Gastroesophageal sphincter (tissue), 3 donors: ENCODE results near the gene ARID1B.

ENCODE experiments used
- POLR2A ChIP-seq, 2 donors: fragments of 450-650 bp; IDR thresholded peaks; one replicate each; pipeline ENCODE4 v1.6.1; 2017; ENCODE audit warnings: antibody characterized with exemption in 2 of 2, mild to moderate bottlenecking in 2 of 2, moderate library complexity in 1 of 2
- TF ChIP-seq, protein P1 (sequence below), 4 experiments: fragments of 200-600 bp in 2 of 4; fragments of 450-650 bp in 2 of 4; sonication (generic) in 1 of 4; IDR thresholded peaks; one replicate each; pipeline ENCODE4 v1.5.1; 2017 to 2019; ENCODE audit warnings: antibody characterized with exemption in 4 of 4, mild to moderate bottlenecking in 2 of 4, moderate library complexity in 2 of 4

DNA sequence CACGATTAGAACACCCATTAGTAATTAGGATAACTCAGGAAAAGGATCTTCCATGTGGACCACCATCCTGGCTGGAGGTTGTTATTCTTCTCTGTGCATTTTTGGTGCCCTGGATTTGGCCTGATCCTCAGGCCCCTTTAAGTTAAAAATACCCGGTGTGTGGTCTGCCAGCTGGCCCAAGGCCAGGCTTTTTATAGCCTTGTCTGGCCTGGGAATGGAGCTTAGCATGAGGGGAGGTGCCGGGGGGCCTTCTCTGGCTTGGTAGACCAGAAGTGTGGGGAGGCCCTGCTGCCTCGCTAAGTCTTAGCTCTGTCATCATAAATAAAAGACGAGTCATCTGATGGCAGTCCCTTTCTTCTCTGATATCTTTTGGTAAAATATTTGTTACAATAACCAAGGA is 71.4 kb downstream of the ARID1B start:
- TF ChIP-seq, protein P1, sequence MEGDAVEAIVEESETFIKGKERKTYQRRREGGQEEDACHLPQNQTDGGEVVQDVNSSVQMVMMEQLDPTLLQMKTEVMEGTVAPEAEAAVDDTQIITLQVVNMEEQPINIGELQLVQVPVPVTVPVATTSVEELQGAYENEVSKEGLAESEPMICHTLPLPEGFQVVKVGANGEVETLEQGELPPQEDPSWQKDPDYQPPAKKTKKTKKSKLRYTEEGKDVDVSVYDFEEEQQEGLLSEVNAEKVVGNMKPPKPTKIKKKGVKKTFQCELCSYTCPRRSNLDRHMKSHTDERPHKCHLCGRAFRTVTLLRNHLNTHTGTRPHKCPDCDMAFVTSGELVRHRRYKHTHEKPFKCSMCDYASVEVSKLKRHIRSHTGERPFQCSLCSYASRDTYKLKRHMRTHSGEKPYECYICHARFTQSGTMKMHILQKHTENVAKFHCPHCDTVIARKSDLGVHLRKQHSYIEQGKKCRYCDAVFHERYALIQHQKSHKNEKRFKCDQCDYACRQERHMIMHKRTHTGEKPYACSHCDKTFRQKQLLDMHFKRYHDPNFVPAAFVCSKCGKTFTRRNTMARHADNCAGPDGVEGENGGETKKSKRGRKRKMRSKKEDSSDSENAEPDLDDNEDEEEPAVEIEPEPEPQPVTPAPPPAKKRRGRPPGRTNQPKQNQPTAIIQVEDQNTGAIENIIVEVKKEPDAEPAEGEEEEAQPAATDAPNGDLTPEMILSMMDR (IDR thresholded peaks at IDR 0.05), result no peak
- TF ChIP-seq POLR2A (IDR thresholded peaks at IDR 0.05), result no peak
